CMK (cell line): ENCODE results near the gene MFAP3.
A peak's percentile ranks its signal among the peaks of the same experiment; 100 is the strongest.
"Not testable (repeated sequence)": the region's sequence is repeated elsewhere in the genome, so short reads cannot be mapped to it uniquely, and the experiment has no call there.

Source experiments
- DNase-seq: peaks from one replicate; pipeline ENCODE4 v3.0.0-alpha.2; 2010; ENCODE audit warnings: low read depth

MFAP3 gene

GRCh38 chr5:154038707-154039457 lies at the start of gene MFAP3, which contains the start of gene FAM114A2:
Gene MFAP3, plus strand, starts transcription at chr5:154038967. Its CDS starts 10,756 bp downstream, at chr5:154049723.
Gene FAM114A2, minus strand, starts transcription at chr5:154038910. Its CDS starts 3,957 bp downstream, at chr5:154034953.
- DNase-seq = peak; percentile 44

GRCh38 chr5:153991168-153991567 lies 47.6 kb upstream of the MFAP3 start:
- DNase-seq = no peak

GRCh38 chr5:153998010-153998409 lies 40.8 kb upstream of the MFAP3 start:
- no peak for DNase-seq

GRCh38 chr5:153998768-153999167 lies 40.0 kb upstream of the MFAP3 start:
- DNase-seq = no peak

- DNase-seq = no peak
Measured at GRCh38 chr5:153999995-154000394, 38.8 kb upstream of the MFAP3 start.

GRCh38 chr5:154000703-154001102 lies 38.1 kb upstream of the MFAP3 start:
- DNase-seq = no peak

DNA sequence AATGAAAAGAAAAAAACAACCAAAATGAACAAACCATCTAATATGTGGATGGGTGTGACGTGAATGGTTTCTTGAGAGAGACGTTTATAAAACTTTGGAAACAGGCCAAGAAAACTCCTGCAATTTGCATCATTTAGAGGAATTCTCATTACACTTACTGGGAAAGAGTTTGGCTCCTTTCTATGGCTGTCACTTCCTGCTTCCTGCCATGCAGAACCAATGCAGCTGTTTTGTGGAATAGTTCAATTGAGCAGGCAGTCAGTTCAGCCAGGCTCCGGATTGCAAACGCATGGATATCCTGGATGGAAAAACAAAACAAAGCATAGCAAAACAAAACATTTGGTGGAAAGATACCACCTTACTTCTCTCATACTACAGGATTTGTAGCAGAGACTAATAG lies 36.7 kb upstream of the MFAP3 start:
- no peak for DNase-seq

GRCh38 chr5:154002511-154003020 lies 36.2 kb upstream of the MFAP3 start:
- no peak for DNase-seq

- DNase-seq = no peak
Measured at GRCh38 chr5:154005648-154006047, 33.1 kb upstream of the MFAP3 start.

DNA sequence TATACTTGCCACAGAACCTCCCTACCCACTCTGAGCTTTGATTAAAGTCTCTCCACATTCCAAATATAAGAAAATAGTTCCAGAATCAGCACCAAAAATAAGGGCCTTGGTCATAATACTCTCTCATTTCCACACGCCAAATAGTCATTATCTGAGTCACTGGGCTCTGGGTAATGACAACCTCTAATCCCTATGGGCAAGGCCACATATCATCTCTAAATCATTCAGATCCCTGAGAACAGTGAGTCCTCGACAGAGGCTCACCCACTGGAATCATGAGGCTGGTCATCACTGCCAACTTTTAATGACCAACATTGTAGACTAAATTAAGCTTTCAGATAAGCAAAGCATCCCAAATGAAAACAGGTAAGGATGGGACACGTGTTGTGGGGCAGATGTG lies 28.1 kb upstream of the MFAP3 start:
- no peak for DNase-seq

DNA sequence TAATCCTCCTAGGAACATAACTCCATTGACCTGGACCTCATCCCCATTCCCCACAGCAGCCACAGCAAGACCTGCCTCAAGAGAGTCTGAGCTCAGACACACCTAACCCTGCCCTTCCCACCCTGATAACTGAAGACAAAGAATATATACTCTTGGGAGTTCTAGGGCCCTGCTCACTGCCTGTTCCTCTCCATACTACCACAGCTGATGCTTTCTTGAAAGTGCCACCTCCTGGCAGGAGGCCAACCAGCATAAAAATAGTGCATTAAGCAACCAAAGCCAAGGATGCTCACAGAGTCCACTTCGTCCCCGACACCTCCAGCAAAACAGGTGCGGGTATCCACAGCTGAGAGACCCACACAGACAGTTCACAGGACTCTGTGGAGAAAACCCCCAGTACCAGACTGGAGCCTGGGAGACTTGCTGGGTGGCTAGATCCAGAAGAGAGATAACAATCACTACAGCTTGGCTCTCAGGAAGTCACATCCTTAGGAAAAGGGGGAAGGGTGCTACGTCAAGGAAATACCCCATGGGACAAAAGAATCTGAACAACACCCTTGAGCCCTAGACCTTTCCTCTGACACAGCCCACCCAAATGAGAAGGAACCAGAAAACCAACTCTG lies 23.6 kb upstream of the MFAP3 start:
- no peak for DNase-seq

DNA sequence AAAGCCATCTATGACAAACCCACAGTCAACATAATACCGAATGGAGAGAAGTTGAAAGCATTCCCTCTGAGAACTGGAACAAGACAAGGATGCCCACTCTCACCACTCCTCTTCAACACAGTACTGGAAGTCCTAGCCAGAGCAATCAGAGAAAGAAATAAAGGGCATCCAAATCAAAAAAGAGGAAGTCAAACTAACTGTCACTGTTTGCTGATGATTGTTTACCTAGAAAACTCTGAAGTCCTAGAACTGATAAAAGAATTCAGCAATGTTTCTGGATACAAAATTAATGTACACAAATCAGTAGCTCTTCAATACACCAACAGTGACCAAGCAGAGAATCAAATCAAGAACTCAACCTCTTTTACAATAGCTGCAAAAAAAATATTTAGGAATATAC lies 19.8 kb upstream of the MFAP3 start:
- DNase-seq = not testable (repeated sequence)

- DNase-seq = no peak
Measured at GRCh38 chr5:154025951-154026350, 12.8 kb upstream of the MFAP3 start.

DNA sequence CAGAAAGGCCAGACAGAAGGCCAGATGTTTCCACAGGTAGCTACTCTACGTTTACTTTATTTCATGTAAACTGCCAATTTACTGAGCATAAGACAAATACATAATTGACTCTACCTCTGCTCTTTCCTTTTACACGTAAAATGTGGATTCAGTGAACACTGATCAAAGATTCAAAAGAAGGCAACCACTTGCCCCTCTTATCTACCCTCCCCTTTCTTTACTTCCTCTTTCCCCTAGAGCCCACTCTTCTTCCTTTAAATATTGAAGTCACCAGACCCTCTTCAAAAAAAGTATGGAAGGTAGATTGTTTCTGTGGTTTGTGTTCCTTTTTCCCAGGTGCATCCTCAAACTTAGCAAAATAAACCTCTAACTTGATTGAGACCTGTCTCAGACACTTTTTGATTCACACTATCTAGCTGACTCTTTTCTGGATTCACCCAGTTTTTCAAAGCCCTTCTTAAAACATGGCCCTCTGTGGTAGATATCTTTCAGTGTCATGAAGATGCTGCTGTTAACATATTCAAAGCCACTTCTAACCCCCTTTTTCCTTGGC lies 6.8 kb upstream of the MFAP3 start:
- DNase-seq = no peak

DNA sequence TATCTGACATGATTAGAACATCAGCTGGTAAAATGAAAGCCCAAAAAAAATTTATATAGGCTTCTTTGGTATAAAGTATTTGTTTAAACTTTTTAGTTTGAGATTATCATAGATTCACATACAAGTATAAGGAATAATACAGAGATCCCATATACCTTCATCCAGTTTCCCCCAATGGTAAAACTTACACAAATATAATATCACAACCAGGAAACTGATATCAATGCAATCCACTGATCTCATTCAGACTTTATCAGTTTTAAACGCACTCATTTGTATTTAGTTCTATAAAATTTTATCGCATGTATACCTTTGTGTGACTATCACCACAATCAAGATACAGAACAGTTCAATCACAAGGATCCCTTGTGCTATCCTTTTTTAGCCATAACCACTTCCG lies 3.8 kb upstream of the MFAP3 start:
- no peak for DNase-seq

DNA sequence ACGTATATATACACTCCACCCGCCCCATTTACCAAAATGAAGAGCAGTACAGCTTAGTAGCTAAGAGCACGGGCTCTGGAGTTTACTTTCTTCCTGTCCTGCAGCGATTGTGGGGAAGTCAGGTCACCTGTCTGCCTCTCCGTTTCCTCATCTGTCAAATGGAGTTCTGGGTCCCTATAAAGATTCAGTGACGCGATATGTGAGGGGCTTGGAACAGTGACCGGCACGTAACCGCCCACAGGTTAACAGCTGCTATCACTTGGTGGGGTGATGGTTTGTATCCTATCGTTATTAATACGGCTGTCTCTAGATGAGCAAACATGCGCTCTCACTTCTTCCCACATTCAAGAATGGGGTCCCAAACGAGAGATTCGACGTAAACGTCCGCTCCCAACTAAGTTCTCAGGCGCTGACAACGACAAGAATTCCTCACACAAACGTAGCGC lies 483 bp upstream of the MFAP3 start:
- peak; percentile 38 for DNase-seq

DNA sequence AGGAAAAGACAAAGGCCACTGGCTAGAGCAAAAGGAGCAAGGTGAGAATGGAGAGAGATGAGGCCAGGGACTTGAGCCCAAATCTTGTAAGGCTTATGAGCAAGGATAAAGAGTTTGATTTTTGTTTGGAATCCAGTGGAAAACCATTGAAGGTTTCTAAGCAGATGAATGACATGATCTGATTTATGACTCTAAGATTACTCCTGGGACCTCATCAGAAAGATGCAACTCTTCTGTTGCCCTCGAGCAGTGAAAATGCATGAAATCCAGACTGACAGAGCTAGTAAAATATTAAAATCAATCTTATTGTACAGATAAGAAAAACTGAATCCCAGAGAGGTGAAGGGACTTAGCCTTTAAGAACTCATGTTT lies 677 bp downstream of the MFAP3 start:
- DNase-seq = no peak

- no peak for DNase-seq
Measured at GRCh38 chr5:154042766-154043165, 4.0 kb downstream of the MFAP3 start.

DNA sequence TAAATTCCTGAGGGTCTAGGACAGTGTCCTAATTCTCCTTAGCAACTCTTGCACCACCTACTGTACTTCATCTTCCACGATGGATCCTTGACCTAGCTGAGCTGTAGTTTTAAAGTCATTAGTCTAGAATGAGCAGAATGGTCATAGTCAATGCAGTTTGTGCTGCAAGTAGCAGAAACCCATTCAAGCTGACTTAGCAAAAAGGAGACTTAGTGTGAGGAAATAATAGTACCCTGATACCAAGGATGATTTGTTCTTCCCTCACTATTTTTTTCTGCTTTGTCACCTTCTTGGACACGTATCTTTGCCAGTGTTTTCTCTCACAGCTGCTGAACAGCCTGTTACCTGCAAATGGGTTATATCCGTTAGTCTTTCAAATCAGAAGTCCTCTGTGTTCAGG lies 5.3 kb downstream of the MFAP3 start:
- DNase-seq = no peak

- no peak for DNase-seq
Measured at GRCh38 chr5:154044581-154044980, 5.8 kb downstream of the MFAP3 start.

GRCh38 chr5:154046486-154046885 lies 7.7 kb downstream of the MFAP3 start:
- DNase-seq = no peak

- DNase-seq = no peak
Measured at GRCh38 chr5:154047324-154047723, 8.6 kb downstream of the MFAP3 start.

- DNase-seq = no peak
Measured at GRCh38 chr5:154049636-154050035, 10.9 kb downstream of the MFAP3 start.
